GM19351 (cell line): ENCODE data around the gene TMEM44.
"Not testable (repeated sequence)": the region's sequence is repeated elsewhere in the genome, so short reads cannot be mapped to it uniquely, and the experiment has no call there.

Experiments used
- ATAC-seq: cut with Tn5 transposase; IDR thresholded peaks from one replicate; pipeline ENCODE4 v1.9.1; 2021; ENCODE audit warnings: mild to moderate bottlenecking, moderate library complexity; ENCODE audit not compliant: unreplicated experiment

Gene TMEM44

DNA sequence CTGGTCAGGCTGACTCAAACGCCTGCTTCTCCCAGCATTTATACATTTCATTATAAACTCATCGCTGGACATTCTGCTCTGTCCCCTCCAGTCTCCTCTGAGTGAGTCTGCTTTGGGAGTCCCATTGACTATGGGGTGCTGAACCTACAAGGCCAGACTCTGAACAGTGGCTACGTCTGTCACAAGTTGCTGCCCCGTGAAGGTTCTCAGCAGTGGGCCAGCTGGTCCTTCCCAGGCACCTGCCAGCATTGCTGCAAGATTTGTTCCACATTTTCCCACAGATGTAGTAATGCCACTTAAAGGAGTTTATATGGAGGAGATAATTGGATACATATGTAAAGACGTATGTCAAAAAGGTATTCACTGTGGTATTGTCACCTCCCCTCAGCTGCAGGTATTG is 73.7 kb downstream of the TMEM44 start:
- ATAC-seq = no peak

DNA sequence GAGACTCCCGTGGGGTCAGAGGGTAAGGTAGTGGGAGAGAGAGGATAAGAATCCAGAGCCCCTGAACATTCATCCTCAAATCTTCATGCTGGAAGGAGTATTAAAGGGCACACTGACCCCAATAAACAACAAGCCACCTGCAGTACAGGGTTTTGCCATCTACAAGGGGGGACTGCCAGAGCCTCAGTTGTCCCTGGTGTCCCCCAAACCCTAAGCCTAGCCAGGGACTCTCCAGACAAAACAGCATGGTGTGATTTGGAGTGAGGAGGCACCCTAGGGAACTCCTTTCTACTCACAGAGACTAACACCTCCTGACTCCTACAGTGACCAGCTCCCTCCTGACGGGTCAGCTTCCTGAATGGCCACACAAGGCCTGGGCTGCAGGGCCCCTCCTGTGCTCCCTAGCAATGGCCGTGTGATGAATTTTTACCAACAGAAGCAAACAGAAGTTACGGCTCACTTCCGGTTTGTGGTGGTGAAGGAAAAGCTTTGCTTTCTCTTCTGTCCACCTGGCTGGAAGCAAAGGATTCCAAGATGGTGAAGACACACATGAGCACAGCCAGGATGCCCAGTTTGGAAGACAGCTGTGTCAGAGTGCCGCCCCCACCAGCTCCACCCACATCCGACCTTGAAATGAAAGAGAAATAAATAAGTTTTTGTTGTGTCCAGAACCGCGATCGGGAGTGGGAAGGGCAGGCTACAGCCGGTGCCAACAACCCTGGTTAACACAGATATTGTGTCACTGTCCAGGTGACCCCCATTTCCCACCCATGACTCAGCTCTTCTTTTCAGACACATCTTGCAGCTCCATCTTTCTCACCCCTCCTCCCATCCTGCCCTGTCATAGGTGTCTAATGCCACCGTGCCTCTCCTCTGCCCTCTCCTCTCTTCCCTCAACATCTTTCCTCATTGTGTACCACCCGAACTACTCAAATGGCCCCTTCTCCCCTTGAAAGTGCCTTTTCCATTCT is 76.8 kb downstream of the TMEM44 start:
- no peak for ATAC-seq

DNA sequence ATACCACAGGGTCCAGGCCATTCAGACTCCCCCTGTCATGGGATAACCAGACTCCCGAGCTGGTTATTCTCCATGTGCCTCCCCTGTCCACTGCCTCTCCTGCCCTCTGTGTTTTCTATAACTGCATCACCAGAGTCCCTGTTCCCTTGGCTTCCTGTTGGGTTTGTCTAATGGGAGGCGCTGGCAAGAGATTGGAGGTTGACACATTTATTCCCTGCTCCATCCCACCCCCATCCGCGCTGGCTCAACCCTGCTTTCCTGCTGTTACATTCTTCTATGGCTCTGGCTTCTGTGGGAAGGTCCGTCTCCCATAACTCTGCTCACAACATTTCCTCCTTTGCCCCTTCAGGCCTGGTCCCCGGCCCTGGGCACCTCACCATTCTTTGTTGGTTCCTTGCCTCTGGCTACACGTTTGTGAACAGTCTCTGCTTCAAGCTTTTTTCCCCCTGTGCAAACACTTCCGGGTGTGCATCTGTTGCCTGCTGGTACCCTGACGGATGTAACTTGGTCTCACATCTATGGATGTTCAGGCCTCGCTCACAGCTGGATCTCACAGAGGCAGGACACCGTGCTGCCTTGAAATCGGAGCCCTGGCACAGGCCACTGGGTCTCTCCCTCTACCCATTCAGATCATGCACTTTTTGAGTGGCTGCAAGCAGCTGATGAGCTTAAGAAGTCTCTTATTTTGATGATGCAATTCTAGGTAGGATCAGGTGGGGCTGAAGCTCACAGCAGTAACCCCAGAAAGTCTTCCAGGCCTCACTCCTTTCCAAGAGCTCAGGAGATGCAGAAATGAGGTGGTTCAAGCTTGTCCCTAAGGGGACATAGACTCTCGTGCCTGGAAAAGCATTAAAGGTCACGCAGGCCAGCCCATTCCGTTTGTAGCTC is 77.8 kb downstream of the TMEM44 start:
- ATAC-seq = no peak

- no peak for ATAC-seq
Observed at GRCh38 chr3:194554473-194555123, 78.6 kb downstream of the TMEM44 start.

DNA sequence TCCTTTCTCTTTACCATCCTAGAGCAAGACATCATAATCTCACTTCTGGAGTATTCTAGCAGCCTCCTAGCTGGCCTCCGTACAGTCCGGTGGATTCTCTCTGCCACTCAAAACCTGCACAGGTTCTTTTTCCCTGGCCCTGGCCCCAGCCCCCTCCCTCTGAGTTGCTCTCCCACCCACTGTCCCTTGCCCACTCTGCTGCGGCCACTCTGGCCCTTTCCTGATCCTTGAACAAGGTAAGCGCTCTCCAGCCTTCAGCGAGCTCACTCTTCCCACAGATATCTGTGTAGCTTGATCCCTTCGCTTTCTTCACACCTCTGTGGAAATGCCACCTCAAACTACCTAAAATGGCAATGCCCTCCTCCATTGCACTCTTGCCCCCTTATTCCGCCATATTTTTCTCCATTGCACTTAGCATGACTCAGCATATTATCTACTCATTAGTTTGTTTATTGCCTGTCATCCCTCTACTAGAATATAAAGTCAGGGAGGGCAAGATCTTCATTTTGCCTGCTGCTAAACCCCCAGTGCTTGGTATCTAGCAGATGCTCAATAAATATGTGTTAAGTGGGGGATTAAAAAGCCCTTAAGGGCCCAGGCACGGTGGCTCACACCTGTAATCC is 80.8 kb downstream of the TMEM44 start:
- no peak for ATAC-seq

GRCh38 chr3:194549853-194550252 is 83.4 kb downstream of the TMEM44 start:
- no peak for ATAC-seq

- no peak for ATAC-seq
Observed at GRCh38 chr3:194548346-194549321, 84.6 kb downstream of the TMEM44 start.

DNA sequence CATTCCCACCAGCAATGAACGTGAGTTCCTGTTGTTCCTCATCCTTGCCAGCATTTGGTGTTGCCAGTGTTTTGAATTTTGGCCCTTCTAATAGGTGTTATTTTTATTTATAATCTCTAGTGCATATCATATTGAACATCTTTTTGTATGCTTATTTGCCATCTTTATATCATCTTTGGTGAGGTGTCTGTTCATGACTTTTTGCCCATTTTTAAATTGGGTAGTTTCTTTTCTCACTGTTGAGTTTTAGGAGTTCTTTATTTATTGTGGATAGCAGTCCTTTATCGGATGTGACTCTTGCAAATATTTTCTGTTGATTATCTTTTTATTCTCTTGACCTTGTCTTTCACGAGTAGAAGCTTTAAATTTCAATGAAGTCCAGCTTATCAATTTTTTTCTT is 86.2 kb downstream of the TMEM44 start:
- no peak for ATAC-seq

GRCh38 chr3:194545538-194545937 is 87.7 kb downstream of the TMEM44 start:
- ATAC-seq = not testable (repeated sequence)

GRCh38 chr3:194543550-194543949 is 89.7 kb downstream of the TMEM44 start:
- no peak for ATAC-seq

DNA sequence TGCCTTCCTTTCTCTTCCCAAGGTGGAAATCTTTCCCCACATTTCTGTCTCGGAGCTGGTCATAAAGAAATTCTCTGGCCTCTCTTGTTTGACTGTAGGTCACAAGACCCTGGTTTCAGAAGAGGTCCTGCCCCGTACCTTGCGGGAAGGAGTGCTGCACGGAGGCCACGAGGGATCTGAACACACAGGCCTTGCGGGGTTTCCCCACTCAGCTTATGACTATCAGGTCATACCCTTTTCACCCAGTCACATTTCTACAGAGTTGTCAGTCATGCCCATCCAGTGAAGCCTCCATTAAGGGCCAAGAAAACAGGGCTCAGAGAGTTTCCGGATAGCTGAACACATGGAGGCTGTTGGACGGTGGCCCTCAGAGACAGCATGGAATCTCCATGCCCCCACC is 91.7 kb downstream of the TMEM44 start:
- peak; percentile 71 for ATAC-seq

GRCh38 chr3:194540274-194540905 is 92.8 kb downstream of the TMEM44 start:
- no peak for ATAC-seq

GRCh38 chr3:194539498-194539897 is 93.7 kb downstream of the TMEM44 start:
- ATAC-seq = no peak

GRCh38 chr3:194537732-194538247 is 95.4 kb downstream of the TMEM44 start:
- no peak for ATAC-seq
